Measurements from ENCODE around the gene FUT7. TPM values are rescaled to one million over a fixed set of nuclear protein-coding genes. Genes with fewer than 3 reads are reported as not detected.

Gene FUT7
- total RNA-seq, 1 experiment from 2014 or later = not detected

- Mint-ChIP-seq H3K36me3 (ENCODE audit: insufficient read depth in 1 of 3, low read depth in 3 of 3) (peaks cover 0 to 8% (median 2%) of the 10 kb centered on the region in 3 experiments; a peak in 4 of 7 replicates), H3K9me3 (no peaks in the 10 kb centered on the region), H3K4me1 (peaks cover 9 to 12% of the 10 kb centered on the region in 2 experiments), H3K4me3 (no peak overlapping the region), H3K27me3 (ENCODE audit: low read depth) (peaks cover 7% of the 10 kb centered on the region), H3K27ac (no peak overlapping the region; a peak in 1 of 7 replicates)
- no peak overlapping the region for H2BK15ac ChIP-seq (ENCODE audit: low read depth, low read length)
- no peak overlapping the region for H2AK5ac ChIP-seq (ENCODE audit: insufficient read length, low read length)
- H2BK120ac ChIP-seq (ENCODE audit: low read depth, low read length, poor library complexity, severe bottlenecking) = no peak overlapping the region
- H3K23ac ChIP-seq (ENCODE audit: insufficient read length, low read depth, low read length) = no peak overlapping the region
- no peak overlapping the region for H4K5ac ChIP-seq (ENCODE audit: insufficient read length, low read depth, low read length)
- H3K79me2 ChIP-seq (ENCODE audit: insufficient read depth, low read length) = no peaks in the 10 kb centered on the region
- no peak overlapping the region for H4K8ac ChIP-seq (replicated peaks; ENCODE audit: insufficient read length, low read depth, low read length)
- H3K56ac ChIP-seq (ENCODE audit: insufficient read length, low read depth, low read length) = no peak overlapping the region
- no peaks in the 10 kb centered on the region for H4K20me1 ChIP-seq (ENCODE audit: control insufficient read depth, insufficient read depth, insufficient read length)
- H3K79me1 ChIP-seq (ENCODE audit: insufficient read depth, low read depth, low read length, poor library complexity, severe bottlenecking) = no peaks in the 10 kb centered on the region
- no peak overlapping the region for H2AFZ ChIP-seq (ENCODE audit: low read length)
- TF ChIP-seq, protein P1, sequence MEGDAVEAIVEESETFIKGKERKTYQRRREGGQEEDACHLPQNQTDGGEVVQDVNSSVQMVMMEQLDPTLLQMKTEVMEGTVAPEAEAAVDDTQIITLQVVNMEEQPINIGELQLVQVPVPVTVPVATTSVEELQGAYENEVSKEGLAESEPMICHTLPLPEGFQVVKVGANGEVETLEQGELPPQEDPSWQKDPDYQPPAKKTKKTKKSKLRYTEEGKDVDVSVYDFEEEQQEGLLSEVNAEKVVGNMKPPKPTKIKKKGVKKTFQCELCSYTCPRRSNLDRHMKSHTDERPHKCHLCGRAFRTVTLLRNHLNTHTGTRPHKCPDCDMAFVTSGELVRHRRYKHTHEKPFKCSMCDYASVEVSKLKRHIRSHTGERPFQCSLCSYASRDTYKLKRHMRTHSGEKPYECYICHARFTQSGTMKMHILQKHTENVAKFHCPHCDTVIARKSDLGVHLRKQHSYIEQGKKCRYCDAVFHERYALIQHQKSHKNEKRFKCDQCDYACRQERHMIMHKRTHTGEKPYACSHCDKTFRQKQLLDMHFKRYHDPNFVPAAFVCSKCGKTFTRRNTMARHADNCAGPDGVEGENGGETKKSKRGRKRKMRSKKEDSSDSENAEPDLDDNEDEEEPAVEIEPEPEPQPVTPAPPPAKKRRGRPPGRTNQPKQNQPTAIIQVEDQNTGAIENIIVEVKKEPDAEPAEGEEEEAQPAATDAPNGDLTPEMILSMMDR (conservative IDR thresholded peaks at IDR 0.05) = no peak
- no peaks in the 10 kb centered on the region for H3K27me3 ChIP-seq (ENCODE audit: insufficient read depth, low read length)
- H3K23me2 ChIP-seq (ENCODE audit: insufficient read length, low read depth, low read length, poor library complexity, severe bottlenecking) = peaks cover 2% of the 10 kb centered on the region
- DNase-seq = no peak
- no peaks in the 10 kb centered on the region for H3K4me1 ChIP-seq (ENCODE audit: insufficient read depth, low read length)
- no peak overlapping the region for H2BK5ac ChIP-seq (ENCODE audit: insufficient read length, low read length)
- no peak overlapping the region for H2BK20ac ChIP-seq (ENCODE audit: low read depth, low read length, poor library complexity, severe bottlenecking)
- no peak overlapping the region for H4K91ac ChIP-seq (ENCODE audit: insufficient read length, low read depth, low read length)
- no peak overlapping the region for H3K9ac ChIP-seq (ENCODE audit: extremely low read depth, insufficient read length, low read length)
- H3K4me2 ChIP-seq (ENCODE audit: insufficient read depth, insufficient read length, low read length) = no peak overlapping the region
- no peak overlapping the region for H2BK12ac ChIP-seq (ENCODE audit: insufficient read length, low read depth, low read length)
- H3K18ac ChIP-seq (ENCODE audit: insufficient read length, low read depth, low read length) = no peak overlapping the region
- H3K14ac ChIP-seq (ENCODE audit: insufficient read depth, low read length) = no peak overlapping the region
- WGBS (ENCODE audit: extremely low coverage, insufficient read length, low lambda C conversion rate) = no CpG with 5 or more reads among the region's 18 CpGs
- H3K9me3 ChIP-seq (ENCODE audit: control insufficient read depth, low read depth, low read length) = no peaks in the 10 kb centered on the region
- H3K4ac ChIP-seq (ENCODE audit: low read depth, low read length) = no peak overlapping the region
- H3T11ph ChIP-seq (ENCODE audit: low read length) = no peak overlapping the region
- H3K27ac ChIP-seq (ENCODE audit: insufficient read length, low read depth, low read length) = no peak overlapping the region
Measured at GRCh38 chr9:136997830-136998234, 34.1 kb downstream of the FUT7 start.

Data from H9 (cell line).